ENCODE measurements around the gene ABCA1.
"Not testable (repeated sequence)": the region's sequence is repeated elsewhere in the genome, so short reads cannot be mapped to it uniquely, and the experiment has no call there.

Gene ABCA1

GRCh38 chr9:104934691-104935500 is 6.9 kb upstream of the ABCA1 start:
- no peaks in the 10 kb centered on the region for H3K27me3 ChIP-seq (ENCODE audit: control insufficient read depth, insufficient read depth, low read length)
- no peaks in the 10 kb centered on the region for H3K79me2 ChIP-seq
- no peaks in the 10 kb centered on the region for H3K9me3 ChIP-seq (ENCODE audit: control insufficient read depth, low read length)
- no peak overlapping the region for H3K9ac ChIP-seq
- no peaks in the 10 kb centered on the region for H3K4me1 ChIP-seq
- no peak overlapping the region for H3K27ac ChIP-seq
- H3K36me3 ChIP-seq (ENCODE audit: control insufficient read depth, insufficient read depth, low read length): no peaks in the 10 kb centered on the region
- no peak overlapping the region for H2AFZ ChIP-seq
- TF ChIP-seq, protein P1, sequence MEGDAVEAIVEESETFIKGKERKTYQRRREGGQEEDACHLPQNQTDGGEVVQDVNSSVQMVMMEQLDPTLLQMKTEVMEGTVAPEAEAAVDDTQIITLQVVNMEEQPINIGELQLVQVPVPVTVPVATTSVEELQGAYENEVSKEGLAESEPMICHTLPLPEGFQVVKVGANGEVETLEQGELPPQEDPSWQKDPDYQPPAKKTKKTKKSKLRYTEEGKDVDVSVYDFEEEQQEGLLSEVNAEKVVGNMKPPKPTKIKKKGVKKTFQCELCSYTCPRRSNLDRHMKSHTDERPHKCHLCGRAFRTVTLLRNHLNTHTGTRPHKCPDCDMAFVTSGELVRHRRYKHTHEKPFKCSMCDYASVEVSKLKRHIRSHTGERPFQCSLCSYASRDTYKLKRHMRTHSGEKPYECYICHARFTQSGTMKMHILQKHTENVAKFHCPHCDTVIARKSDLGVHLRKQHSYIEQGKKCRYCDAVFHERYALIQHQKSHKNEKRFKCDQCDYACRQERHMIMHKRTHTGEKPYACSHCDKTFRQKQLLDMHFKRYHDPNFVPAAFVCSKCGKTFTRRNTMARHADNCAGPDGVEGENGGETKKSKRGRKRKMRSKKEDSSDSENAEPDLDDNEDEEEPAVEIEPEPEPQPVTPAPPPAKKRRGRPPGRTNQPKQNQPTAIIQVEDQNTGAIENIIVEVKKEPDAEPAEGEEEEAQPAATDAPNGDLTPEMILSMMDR (IDR thresholded peaks at IDR 0.05): no peak
- no peak overlapping the region for H3K4me2 ChIP-seq (ENCODE audit: low read length)
- H3K4me3 ChIP-seq (ENCODE audit: low read depth, low read length): no peak overlapping the region

DNA sequence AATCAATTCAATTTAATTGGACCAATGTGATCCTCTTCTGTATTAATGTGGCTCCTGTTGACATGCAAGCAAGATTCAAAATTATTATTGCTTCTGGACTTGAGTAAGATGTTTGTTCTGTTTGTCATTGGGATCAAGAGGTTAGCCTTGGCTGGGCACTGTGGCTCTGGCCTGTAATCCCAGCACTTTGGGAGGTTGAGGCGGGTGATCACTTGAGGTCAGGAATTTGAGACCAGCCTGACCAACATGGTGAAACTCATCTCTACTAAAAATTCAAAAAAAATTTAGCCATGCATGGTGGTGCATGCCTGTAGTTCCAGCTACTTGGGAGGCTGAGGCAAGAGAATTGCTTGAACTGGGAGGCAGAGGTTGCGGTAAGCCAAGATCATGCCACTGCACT is 5.1 kb upstream of the ABCA1 start:
- H3K4me3 ChIP-seq (ENCODE audit: low read depth, low read length); H3K79me2 ChIP-seq; H3K27me3 ChIP-seq (ENCODE audit: control insufficient read depth, insufficient read depth, low read length); H3K9ac ChIP-seq; H3K9me3 ChIP-seq (ENCODE audit: control insufficient read depth, low read length); H3K27ac ChIP-seq; H2AFZ ChIP-seq; H3K4me2 ChIP-seq (ENCODE audit: low read length); H3K36me3 ChIP-seq (ENCODE audit: control insufficient read depth, insufficient read depth, low read length); H3K4me1 ChIP-seq: not testable (repeated sequence)

DNA sequence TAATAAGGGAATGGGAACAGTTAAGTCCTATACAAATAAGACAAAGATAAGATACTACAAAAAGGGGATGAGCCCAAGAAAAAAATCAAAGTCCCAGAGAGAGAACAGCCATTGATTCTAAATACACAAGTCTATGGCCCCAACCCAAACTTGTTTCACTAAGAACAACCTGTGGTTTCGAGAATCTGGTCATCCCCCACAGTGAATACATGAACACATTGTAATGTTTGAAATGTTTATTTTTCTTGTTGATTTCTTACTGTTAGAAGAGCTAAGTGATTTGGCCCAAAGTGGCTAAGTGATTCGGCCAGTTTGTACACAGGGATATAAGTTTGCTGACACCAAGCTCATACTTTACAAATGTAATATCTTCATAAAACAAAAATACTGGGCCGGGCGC is 3.3 kb upstream of the ABCA1 start:
- TF ChIP-seq, protein P1 (IDR thresholded peaks at IDR 0.05): no peak
- H3K27ac ChIP-seq: no peak overlapping the region
- no peaks in the 10 kb centered on the region for H3K4me1 ChIP-seq
- H3K36me3 ChIP-seq (ENCODE audit: control insufficient read depth, insufficient read depth, low read length): no peaks in the 10 kb centered on the region
- H3K27me3 ChIP-seq (ENCODE audit: control insufficient read depth, insufficient read depth, low read length): no peaks in the 10 kb centered on the region
- H3K4me2 ChIP-seq (ENCODE audit: low read length): no peak overlapping the region
- no peak overlapping the region for H3K4me3 ChIP-seq (ENCODE audit: low read depth, low read length)
- H2AFZ ChIP-seq: no peak overlapping the region
- no peak overlapping the region for H3K9ac ChIP-seq
- no peaks in the 10 kb centered on the region for H3K79me2 ChIP-seq
- no peaks in the 10 kb centered on the region for H3K9me3 ChIP-seq (ENCODE audit: control insufficient read depth, low read length)

GRCh38 chr9:104927216-104927911 is 591 bp downstream of the ABCA1 start:
- H3K4me1 ChIP-seq: no peaks in the 10 kb centered on the region
- no peak overlapping the region for H3K9ac ChIP-seq
- no peaks in the 10 kb centered on the region for H3K36me3 ChIP-seq (ENCODE audit: control insufficient read depth, insufficient read depth, low read length)
- H3K27me3 ChIP-seq (ENCODE audit: control insufficient read depth, insufficient read depth, low read length): no peaks in the 10 kb centered on the region
- H3K4me3 ChIP-seq (ENCODE audit: low read depth, low read length): peak overlapping the region; percentile 81
- TF ChIP-seq, protein P1 (IDR thresholded peaks at IDR 0.05): no peak
- H3K4me2 ChIP-seq (ENCODE audit: low read length): peak overlapping the region; percentile 95
- no peaks in the 10 kb centered on the region for H3K79me2 ChIP-seq
- peak overlapping the region; percentile 71 for H3K27ac ChIP-seq
- H3K9me3 ChIP-seq (ENCODE audit: control insufficient read depth, low read length): no peaks in the 10 kb centered on the region
- H2AFZ ChIP-seq: peak overlapping the region; percentile 80

- H3K27ac ChIP-seq: no peak overlapping the region
- no peak overlapping the region for H3K4me3 ChIP-seq (ENCODE audit: low read depth, low read length)
- TF ChIP-seq, protein P1 (IDR thresholded peaks at IDR 0.05): no peak
- no peak overlapping the region for H3K9ac ChIP-seq
- no peaks in the 10 kb centered on the region for H3K36me3 ChIP-seq (ENCODE audit: control insufficient read depth, insufficient read depth, low read length)
- no peaks in the 10 kb centered on the region for H3K9me3 ChIP-seq (ENCODE audit: control insufficient read depth, low read length)
- H3K4me2 ChIP-seq (ENCODE audit: low read length): no peak overlapping the region
- H2AFZ ChIP-seq: no peak overlapping the region
- H3K79me2 ChIP-seq: peaks cover 8% of the 10 kb centered on the region
- H3K4me1 ChIP-seq: no peaks in the 10 kb centered on the region
- H3K27me3 ChIP-seq (ENCODE audit: control insufficient read depth, insufficient read depth, low read length): no peaks in the 10 kb centered on the region
Measured at GRCh38 chr9:104923740-104924139, 4.2 kb downstream of the ABCA1 start.
